PC-3 (cell line): ENCODE measurements around the gene ABCD3.

ENCODE experiments used
- CTCF ChIP-seq: fragments of 300-600 bp; sonication (generic); conservative IDR thresholded peaks from 2 replicates; pipeline ENCODE4 v1.5.1; 2017; ENCODE audit warnings: antibody characterized with exemption, low read depth, mild to moderate bottlenecking, low read length
- EZH2 ChIP-seq: fragments of 300-600 bp; sonication (generic); IDR thresholded peaks from one replicate; pipeline ENCODE4 v1.6.1; 2017; ENCODE audit warnings: antibody characterized with exemption, mild to moderate bottlenecking, low read length; ENCODE audit not compliant: unreplicated experiment
- EZH2phosphoT487 ChIP-seq: fragments of 300-600 bp; sonication (generic); IDR thresholded peaks from 2 replicates; pipeline ENCODE4 v1.6.1; 2018; ENCODE audit warnings: mild to moderate bottlenecking, antibody characterized with exemption, low read length, borderline replicate concordance

GRCh38 chr1:94417728-94417977, 536 bp upstream of the ABCD3 start:
- TF ChIP-seq CTCF (no peak), EZH2 (no peak), EZH2phosphoT487 (no peak)
